A172 (cell line): ENCODE data around the gene SKAP1. TPM values are rescaled to one million over a fixed set of nuclear protein-coding genes. Genes with fewer than 3 reads are reported as not detected.

Experiments
- DNase-seq: peaks from one replicate; pipeline ENCODE4 v3.0.0-alpha.2; 2015; ENCODE audit warnings: low spot score
- total RNA-seq: library from RNA; depleted of rRNA; stranded (reverse); fragments of >200 nt; shearing (Covaris generic); gene quantifications from 2 replicates; pipeline ENCODE4 v1.2.3, GENCODE V29; 2014; rRNA removed

SKAP1 gene
- total RNA-seq, 1 experiment from 2014 or later = 2.6 TPM

- DNase-seq = no peak
Observed at GRCh38 chr17:48110761-48111160, 319.3 kb downstream of the SKAP1 start.

GRCh38 chr17:48107137-48108055 lies 322.6 kb downstream of the SKAP1 start, which contains the start of gene SNX11:
TSS of gene SNX11 (plus strand) at chr17:48107766. CDS start at chr17:48112044, 4,278 bp downstream.
- DNase-seq = peak; percentile 79

- DNase-seq = no peak
Observed at GRCh38 chr17:48106802-48107136, 323.2 kb downstream of the SKAP1 start.

- no peak for DNase-seq
Observed at GRCh38 chr17:48104440-48104839, 325.6 kb downstream of the SKAP1 start.

- DNase-seq = no peak
Observed at GRCh38 chr17:48102798-48103715, 327.0 kb downstream of the SKAP1 start.

GRCh38 chr17:48102043-48102750 lies 327.8 kb downstream of the SKAP1 start:
- DNase-seq = no peak

- DNase-seq = peak; percentile 91
Observed at GRCh38 chr17:48101012-48101720, 328.8 kb downstream of the SKAP1 start, which contains the start of gene CBX1. TSS of gene CBX1 (minus strand) at chr17:48101478. CDS start at chr17:48077004, 24,474 bp downstream.

- peak; percentile 72 for DNase-seq
Observed at GRCh38 chr17:48100591-48101011, 329.4 kb downstream of the SKAP1 start.

GRCh38 chr17:48100160-48100559 lies 329.9 kb downstream of the SKAP1 start:
- no peak for DNase-seq

- no peak for DNase-seq
Observed at GRCh38 chr17:48095611-48096010, 334.4 kb downstream of the SKAP1 start.

- DNase-seq = no peak
Observed at GRCh38 chr17:48093341-48094045, 336.5 kb downstream of the SKAP1 start.

- DNase-seq = no peak
Observed at GRCh38 chr17:48084932-48085331, 345.1 kb downstream of the SKAP1 start.

Other genes with a start within 250 kb of the SKAP1 start
- not detected in 2 replicates for gene HOXB1, start 100.8 kb upstream of the SKAP1 start, total RNA-seq
- gene HOXB2, start 114.9 kb upstream of the SKAP1 start, total RNA-seq = 27.0 and 30.6 TPM in 2 replicates
- gene HOXB4, start 148.1 kb upstream of the SKAP1 start, total RNA-seq = 5.1 and 6.3 TPM in 2 replicates
- gene HOXB3, start 160.0 kb upstream of the SKAP1 start, total RNA-seq = 20.1 and 24.1 TPM in 2 replicates
- gene HOXB5, start 163.6 kb upstream of the SKAP1 start, total RNA-seq = 2.0 and 2.4 TPM in 2 replicates
- 40.2 and 58.7 TPM in 2 replicates for gene HOXB6, start 174.8 kb upstream of the SKAP1 start, total RNA-seq
- 22.4 and 24.7 TPM in 2 replicates for gene HOXB7, start 180.8 kb upstream of the SKAP1 start, total RNA-seq
- 34.8 and 56.0 TPM in 2 replicates for gene HOXB8, start 185.1 kb upstream of the SKAP1 start, total RNA-seq
- 6.2 and 8.3 TPM in 2 replicates for gene HOXB9, start 196.1 kb upstream of the SKAP1 start, total RNA-seq